WI38 (cell line): ENCODE measurements around the gene FMNL1.

ENCODE experiments used
- H3K4me3 ChIP-seq: 2 replicates; pipeline ENCODE4 v1.5.1; 2011; ENCODE audit warnings: low read depth, mild to moderate bottlenecking, control low read depth, low read length
- CTCF ChIP-seq: IDR thresholded peaks from 2 replicates; pipeline ENCODE4 v1.5.1; 2012; ENCODE audit warnings: low read depth, mild to moderate bottlenecking, control low read depth, low read length

FMNL1 gene

GRCh38 chr17:45270828-45271418 lies 49.2 kb downstream of the FMNL1 start:
- no peak overlapping the region for H3K4me3 ChIP-seq
- peak; percentile 52; the same call in 1 of the 2 replicates for TF ChIP-seq CTCF

GRCh38 chr17:45271603-45272002 lies 49.9 kb downstream of the FMNL1 start:
- TF ChIP-seq CTCF, result no peak
- no peak overlapping the region for H3K4me3 ChIP-seq

GRCh38 chr17:45273551-45273957 lies 51.9 kb downstream of the FMNL1 start:
- no peak for TF ChIP-seq CTCF
- H3K4me3 ChIP-seq, result no peak overlapping the region

- no peak for TF ChIP-seq CTCF
- H3K4me3 ChIP-seq, result no peak overlapping the region
These were observed 52.3 kb downstream of the FMNL1 start for GRCh38 chr17:45274033-45274432.

- no peak overlapping the region for H3K4me3 ChIP-seq
- no peak for TF ChIP-seq CTCF
These were observed 54.3 kb downstream of the FMNL1 start for GRCh38 chr17:45276031-45276430.

GRCh38 chr17:45277216-45277849 lies 55.6 kb downstream of the FMNL1 start:
- TF ChIP-seq CTCF, result peak; percentile 75
- no peak overlapping the region for H3K4me3 ChIP-seq

GRCh38 chr17:45277992-45278391 lies 56.3 kb downstream of the FMNL1 start:
- no peak overlapping the region for H3K4me3 ChIP-seq
- TF ChIP-seq CTCF, result no peak
